Activated CD8-positive, alpha-beta T cell treated with anti-CD3 and anti-CD28 coated beads, Interleukin-2, amount 10 ng/mL, durations not matched to agents 7 days and 5 days (primary cell): ENCODE results near the gene PEX6. TPM values are rescaled to one million over a fixed set of nuclear protein-coding genes. Genes with fewer than 3 reads are reported as not detected.
A peak's percentile ranks its signal among the peaks of the same experiment; 100 is the strongest.
"Not testable (repeated sequence)": the region's sequence is repeated elsewhere in the genome, so short reads cannot be mapped to it uniquely, and the experiment has no call there.

Experiments used
- ATAC-seq: fragments of 150-1000 bp; cut with Tn5 transposase; one replicate; pipeline ENCODE4 v1.10.0; 2021; ENCODE audit warnings: moderate library complexity
- CTCF ChIA-PET: fragments of 350-600 bp; sonication (Branson Sonifier 250); formaldehyde crosslinking; loops from one replicate; lab custom pipeline; 2021; ENCODE audit warnings: antibody characterized with exemption; lab: Charles Lee
- POLR2A ChIA-PET: fragments of 350-600 bp; sonication (Branson Sonifier 250); formaldehyde crosslinking; loops from one replicate; lab custom pipeline; 2021; ENCODE audit warnings: antibody characterized with exemption; lab: Charles Lee
- DNase-seq: peaks from one replicate; pipeline ENCODE4 v3.0.0-alpha.2; 2020
- H3K27ac Mint-ChIP-seq: one replicate; pipeline ENCODE4 v1.8.0; 2021; ENCODE audit warnings: mild to moderate bottlenecking, mixed read lengths
- H3K27me3 Mint-ChIP-seq: one replicate; pipeline ENCODE4 v1.8.0; 2021; ENCODE audit warnings: low read depth, mixed read lengths
- H3K36me3 Mint-ChIP-seq: one replicate; pipeline ENCODE4 v1.8.0; 2021; ENCODE audit warnings: low read depth, mixed read lengths
- H3K4me1 Mint-ChIP-seq: one replicate; pipeline ENCODE4 v1.8.0; 2021; ENCODE audit warnings: low read depth, mixed read lengths
- H3K4me3 Mint-ChIP-seq: one replicate; pipeline ENCODE4 v1.8.0; 2021; ENCODE audit warnings: mild to moderate bottlenecking, mixed read lengths
- H3K9me3 Mint-ChIP-seq: one replicate; pipeline ENCODE4 v1.8.0; 2022; ENCODE audit warnings: mixed read lengths; ENCODE audit not compliant: insufficient read depth
- total RNA-seq, 2 experiments: library from RNA; stranded (reverse); gene quantifications; one replicate each; pipeline ENCODE4 v1.2.3, GENCODE V29; 2021

The PEX6 gene
- total RNA-seq, 2 experiments from 2014 or later: 11.1 to 12.0 TPM

DNA sequence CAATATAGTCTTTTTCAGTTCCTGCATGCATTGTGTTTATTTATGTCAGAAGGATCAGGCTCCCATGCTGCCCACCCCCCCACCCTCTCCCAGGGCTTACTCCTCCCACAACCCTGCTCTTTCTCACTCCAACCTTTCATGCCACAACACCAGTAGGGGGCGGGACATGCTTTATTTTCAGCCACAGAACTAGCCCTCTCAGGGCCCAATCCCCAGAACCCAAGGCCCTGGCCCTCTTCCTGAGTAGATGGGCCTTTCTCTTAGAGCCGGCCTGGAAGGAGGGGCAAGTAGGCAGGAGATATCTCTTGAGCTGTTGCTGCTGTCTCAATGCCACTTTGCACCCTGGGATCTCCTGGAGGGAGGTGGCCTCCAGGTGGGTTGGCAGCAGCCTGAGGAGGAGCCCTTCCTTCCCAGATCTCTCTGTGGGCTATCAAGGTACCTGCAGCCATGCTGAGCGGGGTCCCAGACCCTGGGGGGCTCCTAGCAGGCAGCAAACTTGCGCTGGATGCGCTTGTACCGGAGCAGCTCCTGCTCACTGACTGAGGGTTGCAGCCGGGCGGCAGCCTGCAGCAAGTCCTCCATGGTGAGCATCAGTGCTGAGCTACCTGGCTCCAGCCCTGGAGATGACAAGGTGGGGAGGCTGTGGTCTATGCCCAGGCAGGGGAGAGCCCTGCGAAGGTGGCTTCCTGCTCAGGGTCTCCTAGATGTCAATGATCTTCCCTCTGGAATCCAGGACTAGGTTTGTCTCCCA, 15.0 kb downstream of the PEX6 start:
- H3K4me1 Mint-ChIP-seq: peaks cover 15% of the 10 kb centered on the region
- ATAC-seq: peak; percentile 56
- H3K36me3 Mint-ChIP-seq: peaks cover 8% of the 10 kb centered on the region
- H3K9me3 Mint-ChIP-seq: no peaks in the 10 kb centered on the region
- no peak overlapping the region for H3K27ac Mint-ChIP-seq
- no peak overlapping the region for H3K4me3 Mint-ChIP-seq
- ChIA-PET POLR2A (interaction anchor here (1.2 to 2.5 kb wide), 3 partner anchors 14 to 34 kb away, joined by 3 to 6 read pairs (median 5); partner anchors contain the start of genes CNPY3 and PEX6), CTCF (interaction anchor here (1.0 to 2.4 kb wide), 4 partner anchors 14 to 179 kb away, joined by 3 to 12 read pairs (median 4); partner anchors contain the start of genes PEX6 and PPP2R5D)
- peaks cover 4% of the 10 kb centered on the region for H3K27me3 Mint-ChIP-seq
- DNase-seq: peak; percentile 67

DNA sequence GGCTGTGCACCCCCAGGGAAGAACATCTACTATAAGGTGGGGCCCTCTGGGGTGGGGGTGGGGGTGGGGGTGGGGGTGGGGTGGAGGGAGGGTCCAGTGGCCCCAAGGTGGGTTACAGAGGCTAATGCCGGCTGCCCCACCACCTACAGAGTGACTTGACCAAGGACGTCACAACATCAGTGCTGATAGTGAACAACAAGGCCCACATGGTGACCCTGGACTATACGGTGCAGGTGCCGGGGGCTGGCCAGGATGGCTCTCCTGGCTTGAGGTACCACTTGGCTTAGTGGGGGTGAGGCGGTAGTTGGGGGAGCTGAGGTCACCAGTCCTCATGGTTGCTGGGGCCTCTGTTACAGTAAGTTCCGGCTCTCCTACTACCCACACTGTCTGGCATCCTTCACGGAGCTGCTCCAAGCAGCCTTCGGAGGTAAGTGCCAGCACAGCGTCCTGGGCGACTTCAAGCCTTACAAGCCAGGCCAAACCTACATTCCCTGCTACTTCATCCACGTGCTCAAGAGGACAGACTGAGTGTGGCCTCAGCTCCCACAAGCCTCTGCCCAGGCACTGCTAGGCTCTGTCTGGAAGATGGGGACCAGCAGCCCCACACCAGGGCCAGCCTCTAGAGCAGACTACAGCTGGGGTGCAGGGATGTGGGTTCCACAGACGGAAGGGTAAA, 15.7 kb downstream of the PEX6 start:
- ATAC-seq (peak; percentile 9), DNase-seq (no peak)
- CTCF ChIA-PET: interaction anchor here (2.3 to 2.4 kb wide), 2 partner anchors 15 to 180 kb away, joined by 5 to 12 read pairs; partner anchors contain the start of gene PEX6
- H3K36me3 Mint-ChIP-seq: peaks cover 8% of the 10 kb centered on the region
- H3K4me1 Mint-ChIP-seq: peaks cover 15% of the 10 kb centered on the region
- POLR2A ChIA-PET: interaction anchor here (0.7 to 2.5 kb wide), 2 partner anchors 15 to 34 kb away, joined by 3 to 5 read pairs; partner anchors contain the start of gene CNPY3
- peaks cover 4% of the 10 kb centered on the region for H3K27me3 Mint-ChIP-seq
- no peaks in the 10 kb centered on the region for H3K9me3 Mint-ChIP-seq
- H3K27ac Mint-ChIP-seq: no peak overlapping the region
- H3K4me3 Mint-ChIP-seq: no peak overlapping the region

DNA sequence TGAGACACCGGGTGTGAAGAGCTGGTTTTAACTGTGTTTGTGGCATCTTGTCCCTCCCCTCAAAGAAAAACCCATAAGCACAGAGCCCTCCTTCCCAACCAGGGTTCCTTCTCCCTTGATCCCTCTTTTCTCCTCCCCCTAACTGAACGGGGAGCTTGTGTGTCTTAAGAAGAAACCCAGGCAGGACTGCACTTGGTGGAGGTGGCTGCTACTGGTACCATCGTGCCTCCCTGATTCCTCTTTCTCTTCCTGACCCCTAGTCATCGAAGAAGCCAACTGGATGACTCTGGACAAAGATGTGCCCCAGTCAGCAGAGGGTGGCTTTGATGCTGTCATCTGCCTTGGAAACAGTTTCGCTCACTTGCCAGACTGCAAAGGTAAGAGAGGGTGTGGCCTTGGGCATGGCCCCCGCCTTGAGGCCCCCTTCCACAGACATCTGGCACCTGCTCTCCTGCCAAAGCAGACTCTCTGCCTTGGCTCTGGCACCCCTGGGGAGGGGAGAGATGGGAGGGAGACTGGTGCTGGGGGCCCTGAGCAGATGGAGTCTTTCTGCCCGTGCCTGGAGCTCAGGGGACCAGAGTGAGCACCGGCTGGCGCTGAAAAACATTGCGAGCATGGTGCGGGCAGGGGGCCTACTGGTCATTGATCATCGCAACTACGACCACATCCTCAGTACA, 16.3 kb downstream of the PEX6 start:
- H3K4me1 Mint-ChIP-seq: peaks cover 15% of the 10 kb centered on the region
- DNase-seq (no peak), ATAC-seq (no peak)
- H3K4me3 Mint-ChIP-seq: no peak overlapping the region
- peaks cover 8% of the 10 kb centered on the region for H3K36me3 Mint-ChIP-seq
- POLR2A ChIA-PET: interaction anchor here (0.6 to 0.7 kb wide), 2 partner anchors 16 to 315 kb away, joined by 3 read pairs; no protein-coding TSS in a partner anchor
- H3K27me3 Mint-ChIP-seq: peaks cover 4% of the 10 kb centered on the region
- no peak overlapping the region for H3K27ac Mint-ChIP-seq
- CTCF ChIA-PET: interaction anchor here (2.3 to 2.4 kb wide), 2 partner anchors 16 to 181 kb away, joined by 5 to 12 read pairs; partner anchors contain the start of gene PEX6
- no peaks in the 10 kb centered on the region for H3K9me3 Mint-ChIP-seq

DNA sequence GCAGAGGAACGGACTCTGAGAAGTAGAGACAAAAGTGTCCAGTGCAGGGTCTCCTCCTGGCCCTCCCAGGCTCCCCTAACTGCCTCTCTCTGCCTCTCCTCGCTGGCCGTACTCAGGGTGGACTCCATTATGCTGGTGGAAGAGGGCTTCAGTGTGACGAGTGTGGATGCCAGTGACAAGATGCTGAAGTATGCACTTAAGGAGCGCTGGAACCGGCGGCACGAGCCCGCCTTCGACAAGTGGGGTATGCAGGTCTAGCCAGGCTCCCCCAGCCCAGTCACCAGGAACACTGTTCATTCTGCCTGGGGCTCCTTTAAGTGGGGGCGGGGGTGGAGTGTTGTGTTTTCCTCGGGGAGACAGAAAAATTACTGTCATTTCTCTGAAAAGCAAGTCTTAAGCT, 16.9 kb downstream of the PEX6 start:
- Mint-ChIP-seq H3K27ac (no peak overlapping the region), H3K27me3 (peaks cover 4% of the 10 kb centered on the region), H3K4me3 (no peak overlapping the region), H3K9me3 (no peaks in the 10 kb centered on the region), H3K36me3 (peaks cover 8% of the 10 kb centered on the region), H3K4me1 (peaks cover 15% of the 10 kb centered on the region)
- ATAC-seq (no peak), DNase-seq (no peak)
- CTCF ChIA-PET: no interaction called here
- POLR2A ChIA-PET: interaction anchor here (0.6 to 0.9 kb wide), 2 partner anchors 72 to 315 kb away, joined by 3 read pairs; a partner anchor contains a TSS

DNA sequence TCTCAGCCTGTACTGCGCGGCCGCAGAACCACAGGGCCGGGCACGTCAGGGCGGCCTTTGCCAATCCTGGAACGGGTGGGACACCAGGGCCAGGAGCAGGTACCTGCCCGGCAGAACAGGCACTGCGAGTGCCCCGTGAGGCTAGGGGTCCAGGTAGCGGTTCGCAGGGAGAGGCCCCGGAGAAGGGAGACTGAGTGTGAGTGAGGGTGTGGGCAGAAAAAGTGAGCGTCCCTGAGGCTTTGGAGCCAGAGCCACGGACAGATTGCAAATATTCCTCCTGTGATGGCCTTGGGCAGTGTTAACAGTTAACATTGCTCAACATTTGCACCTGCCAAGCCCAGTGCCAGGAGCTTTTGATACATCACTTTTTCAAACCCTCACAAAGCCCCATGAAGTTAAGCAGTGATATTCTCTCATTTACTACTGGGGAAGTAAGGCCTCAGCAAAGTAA, 17.9 kb downstream of the PEX6 start:
- Mint-ChIP-seq H3K4me1 (peaks cover 15% of the 10 kb centered on the region), H3K36me3 (peaks cover 8% of the 10 kb centered on the region), H3K27me3 (peaks cover 4% of the 10 kb centered on the region), H3K9me3 (no peaks in the 10 kb centered on the region), H3K27ac (no peak overlapping the region), H3K4me3 (no peak overlapping the region)
- ATAC-seq: no peak
- no peak for DNase-seq
- ChIA-PET POLR2A (interaction anchor here (0.8 to 0.9 kb wide), 2 partner anchors 18 to 70 kb away, joined by 3 to 4 read pairs; partner anchors contain the start of gene PEX6), CTCF (interaction anchor here (1.8 kb wide), 1 partner anchor 11 kb away, joined by 4 read pairs; no protein-coding TSS in a partner anchor)

DNA sequence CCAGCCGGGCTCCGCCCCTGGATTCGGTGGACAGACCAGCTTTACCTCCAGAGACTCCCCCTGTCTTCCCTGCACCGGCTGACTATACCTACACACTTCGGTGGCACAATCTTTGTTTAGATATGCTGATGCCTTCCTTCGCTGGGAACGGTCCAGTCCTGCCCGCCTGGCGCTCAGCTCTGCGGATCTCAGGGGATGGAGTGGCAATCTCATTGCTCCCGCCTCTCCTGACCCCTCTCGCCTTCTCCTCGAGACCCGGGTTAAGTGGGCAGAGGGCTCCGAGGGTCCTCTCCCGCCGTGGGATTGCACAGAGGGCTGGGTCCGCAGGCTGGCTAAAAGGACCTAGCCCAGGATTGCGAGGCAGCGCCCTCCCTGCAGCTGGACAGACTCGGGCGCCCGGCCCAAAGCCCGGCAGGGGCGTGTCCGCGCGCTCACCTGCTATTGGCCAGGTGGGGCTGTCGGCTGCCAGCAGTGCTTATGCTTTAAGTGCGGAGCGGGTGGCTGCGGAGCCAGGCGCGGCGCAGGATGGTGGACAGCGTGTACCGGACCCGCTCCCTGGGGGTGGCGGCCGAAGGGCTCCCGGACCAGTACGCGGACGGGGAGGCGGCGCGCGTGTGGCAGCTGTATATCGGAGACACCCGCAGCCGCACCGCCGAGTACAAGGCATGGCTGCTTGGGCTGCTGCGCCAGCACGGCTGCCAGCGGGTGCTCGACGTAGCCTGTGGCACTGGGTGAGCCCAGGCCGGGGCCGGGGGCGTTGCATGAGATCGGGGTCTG, 18.6 kb downstream of the PEX6 start, which contains the start of gene GNMT:
TSS of gene GNMT (plus strand) at position 512 of the 777 bp plus-strand sequence. CDS start at position 526, 14 bp downstream.
- H3K4me1 Mint-ChIP-seq: peaks cover 15% of the 10 kb centered on the region
- ATAC-seq: peak; percentile 80
- peak; percentile 34 for DNase-seq
- ChIA-PET POLR2A (interaction anchor here (0.8 kb wide), 1 partner anchor 18 kb away, joined by 4 read pairs; the partner anchor contains the start of gene PEX6), CTCF (interaction anchor here (0.6 to 1.8 kb wide), 3 partner anchors 11 to 641 kb away, joined by 3 to 4 read pairs (median 4); no protein-coding TSS in a partner anchor)
- peak within 1 kb of the TSS; percentile 52 for H3K4me3 Mint-ChIP-seq
- H3K9me3 Mint-ChIP-seq: no peaks in the 10 kb centered on the region
- no peak within 1 kb of the TSS for H3K27ac Mint-ChIP-seq
- H3K27me3 Mint-ChIP-seq: peaks cover 4% of the 10 kb centered on the region
- peaks cover 8% of the 10 kb centered on the region for H3K36me3 Mint-ChIP-seq

DNA sequence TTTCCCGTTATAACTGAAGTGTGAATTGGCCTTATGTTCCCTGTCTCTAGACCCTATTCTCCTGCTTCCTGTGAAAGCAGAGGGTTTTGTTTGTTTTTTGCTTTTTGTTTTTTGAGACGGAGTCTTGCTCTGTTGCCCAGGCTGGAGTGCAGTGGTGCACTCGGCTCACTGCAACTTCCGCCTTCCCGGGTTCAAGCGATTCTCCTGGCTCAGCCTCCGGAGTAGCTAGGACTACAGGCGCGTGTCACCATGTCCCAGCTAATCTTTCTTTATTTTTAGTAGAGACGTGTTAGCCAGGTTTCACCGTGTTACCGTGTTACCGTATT, 19.1 kb downstream of the PEX6 start:
- POLR2A ChIA-PET: no interaction called here
- H3K4me1 Mint-ChIP-seq: peaks cover 15% of the 10 kb centered on the region
- no peak for ATAC-seq
- no peak for DNase-seq
- CTCF ChIA-PET: interaction anchor here (0.6 to 1.8 kb wide), 3 partner anchors 12 to 641 kb away, joined by 3 to 4 read pairs (median 4); no protein-coding TSS in a partner anchor
- peak overlapping the region; percentile 52 for H3K4me3 Mint-ChIP-seq
- H3K9me3 Mint-ChIP-seq: no peaks in the 10 kb centered on the region
- no peak overlapping the region for H3K27ac Mint-ChIP-seq
- H3K36me3 Mint-ChIP-seq: peaks cover 8% of the 10 kb centered on the region
- peaks cover 4% of the 10 kb centered on the region for H3K27me3 Mint-ChIP-seq

DNA sequence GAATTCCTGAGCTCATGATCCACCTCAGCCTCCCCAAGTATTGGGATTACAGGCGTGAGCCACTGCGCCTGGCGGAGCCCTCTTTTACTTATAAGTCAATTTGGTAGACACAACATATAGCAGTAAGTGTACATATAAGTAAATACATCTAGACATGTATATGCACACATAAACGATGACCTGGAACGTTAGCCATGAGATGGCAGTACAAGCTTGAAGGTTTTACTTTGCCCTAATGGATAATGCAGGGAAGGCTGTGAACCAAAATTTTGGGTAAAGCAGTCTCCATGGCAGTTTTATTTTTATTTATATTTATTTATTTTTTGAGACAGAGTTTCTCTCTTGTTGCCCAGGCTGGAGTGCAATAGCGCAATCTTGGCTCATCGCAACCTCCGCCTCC, 20.9 kb downstream of the PEX6 start:
- ATAC-seq: no peak
- Mint-ChIP-seq H3K27me3 (peaks cover 4% of the 10 kb centered on the region), H3K27ac (no peak overlapping the region), H3K9me3 (no peaks in the 10 kb centered on the region), H3K4me3 (no peak overlapping the region), H3K36me3 (peaks cover 5% of the 10 kb centered on the region), H3K4me1 (peaks cover 13% of the 10 kb centered on the region)
- CTCF ChIA-PET: interaction anchor here (1.2 kb wide), 1 partner anchor 57 kb away, joined by 3 read pairs; no protein-coding TSS in a partner anchor
- POLR2A ChIA-PET: interaction anchor here (0.6 kb wide), 1 partner anchor 150 kb away, joined by 5 read pairs; no protein-coding TSS in a partner anchor
- no peak for DNase-seq

DNA sequence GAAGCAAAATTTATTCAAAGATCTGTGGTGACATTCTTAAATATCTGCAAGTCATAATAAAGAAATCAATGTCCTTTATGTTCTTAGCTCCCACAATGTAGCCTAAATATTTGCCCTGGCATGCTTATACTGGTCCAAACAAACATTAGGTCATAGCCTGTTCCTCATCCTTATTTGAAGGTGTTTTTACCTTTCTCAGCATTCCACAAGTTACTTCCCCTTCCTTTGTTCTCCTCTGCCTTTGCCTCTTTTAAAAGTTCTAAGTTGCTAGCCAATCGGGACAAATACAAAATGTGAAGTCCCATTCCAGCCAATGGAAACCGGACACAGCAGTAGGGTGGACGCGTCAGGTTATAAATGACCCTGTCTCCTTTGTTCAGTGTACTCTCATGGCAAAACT, 24.6 kb downstream of the PEX6 start:
- H3K4me3 Mint-ChIP-seq, H3K4me1 Mint-ChIP-seq, H3K36me3 Mint-ChIP-seq, CTCF ChIA-PET, ATAC-seq, DNase-seq, H3K27me3 Mint-ChIP-seq, POLR2A ChIA-PET, H3K9me3 Mint-ChIP-seq, H3K27ac Mint-ChIP-seq: not testable (repeated sequence)

DNA sequence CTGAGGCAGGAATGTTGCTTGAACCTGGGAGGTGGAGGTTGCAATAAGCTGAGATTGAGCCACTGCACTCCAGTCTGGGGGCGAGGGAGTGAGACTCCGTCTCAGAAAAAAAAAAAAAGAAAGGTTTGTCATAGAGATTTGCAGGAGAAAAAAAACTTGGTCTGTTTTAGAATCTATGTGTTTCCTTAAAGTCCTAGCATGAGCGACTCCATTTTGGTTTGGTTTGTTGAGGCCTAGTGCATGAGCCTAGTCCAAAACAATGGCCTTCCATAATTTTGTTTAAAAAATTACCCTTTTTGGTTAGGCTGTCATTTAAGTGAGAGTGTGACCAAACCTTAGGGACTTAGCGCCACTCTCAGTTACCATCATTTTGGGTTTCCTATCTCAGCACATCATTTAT, 26.6 kb downstream of the PEX6 start:
- Mint-ChIP-seq H3K4me3 (no peak overlapping the region), H3K27ac (no peak overlapping the region), H3K4me1 (no peaks in the 10 kb centered on the region), H3K27me3 (no peaks in the 10 kb centered on the region), H3K9me3 (no peaks in the 10 kb centered on the region), H3K36me3 (peaks cover 10% of the 10 kb centered on the region)
- ChIA-PET CTCF (no interaction called here), POLR2A (interaction anchor here (0.8 kb wide), 1 partner anchor 23 kb away, joined by 3 read pairs; no protein-coding TSS in a partner anchor)
- ATAC-seq (no peak), DNase-seq (no peak)
